Stimulated activated CD4-positive, alpha-beta T cell treated with anti-CD3 and anti-CD28 coated beads, Interleukin-1b, Interleukin-23, amount 100 ng/mL, for 4 hours (primary cell): ENCODE results near the gene PCSK6.
"Not testable (repeated sequence)": the region's sequence is repeated elsewhere in the genome, so short reads cannot be mapped to it uniquely, and the experiment has no call there.

Source experiments
- DNase-seq, 2 donors: peaks; one replicate each; pipeline ENCODE4 v3.0.0-alpha.2; 2020; ENCODE audit warnings: low read depth in 2 of 2

PCSK6 gene

GRCh38 chr15:101431748-101432147 is 57.8 kb downstream of the PCSK6 start:
- no peak for DNase-seq

DNA sequence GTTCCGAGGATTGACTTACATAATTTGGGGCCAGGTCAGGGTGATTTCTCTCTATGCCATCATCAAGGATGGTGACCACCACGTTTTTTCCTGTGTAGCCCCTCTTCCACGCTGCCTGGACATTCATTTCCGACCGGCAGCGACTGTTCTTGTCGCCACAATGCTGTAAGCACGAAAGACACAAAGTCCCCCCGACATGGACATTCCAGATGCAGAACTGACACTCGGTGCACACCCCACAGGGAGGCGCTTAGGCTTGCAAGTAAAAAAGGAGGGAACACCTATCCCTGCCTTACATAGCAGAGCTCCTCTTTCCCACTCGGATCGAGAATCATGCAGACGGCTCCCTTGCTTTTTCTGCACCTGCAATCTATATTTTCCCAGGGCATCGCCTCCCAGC is 58.2 kb downstream of the PCSK6 start:
- no peak for DNase-seq

- no peak for DNase-seq
These were observed 59.9 kb downstream of the PCSK6 start for GRCh38 chr15:101429646-101430045.

GRCh38 chr15:101429191-101429590 is 60.3 kb downstream of the PCSK6 start:
- no peak for DNase-seq

- DNase-seq = no peak
These were observed 60.7 kb downstream of the PCSK6 start for GRCh38 chr15:101428758-101429157.

DNA sequence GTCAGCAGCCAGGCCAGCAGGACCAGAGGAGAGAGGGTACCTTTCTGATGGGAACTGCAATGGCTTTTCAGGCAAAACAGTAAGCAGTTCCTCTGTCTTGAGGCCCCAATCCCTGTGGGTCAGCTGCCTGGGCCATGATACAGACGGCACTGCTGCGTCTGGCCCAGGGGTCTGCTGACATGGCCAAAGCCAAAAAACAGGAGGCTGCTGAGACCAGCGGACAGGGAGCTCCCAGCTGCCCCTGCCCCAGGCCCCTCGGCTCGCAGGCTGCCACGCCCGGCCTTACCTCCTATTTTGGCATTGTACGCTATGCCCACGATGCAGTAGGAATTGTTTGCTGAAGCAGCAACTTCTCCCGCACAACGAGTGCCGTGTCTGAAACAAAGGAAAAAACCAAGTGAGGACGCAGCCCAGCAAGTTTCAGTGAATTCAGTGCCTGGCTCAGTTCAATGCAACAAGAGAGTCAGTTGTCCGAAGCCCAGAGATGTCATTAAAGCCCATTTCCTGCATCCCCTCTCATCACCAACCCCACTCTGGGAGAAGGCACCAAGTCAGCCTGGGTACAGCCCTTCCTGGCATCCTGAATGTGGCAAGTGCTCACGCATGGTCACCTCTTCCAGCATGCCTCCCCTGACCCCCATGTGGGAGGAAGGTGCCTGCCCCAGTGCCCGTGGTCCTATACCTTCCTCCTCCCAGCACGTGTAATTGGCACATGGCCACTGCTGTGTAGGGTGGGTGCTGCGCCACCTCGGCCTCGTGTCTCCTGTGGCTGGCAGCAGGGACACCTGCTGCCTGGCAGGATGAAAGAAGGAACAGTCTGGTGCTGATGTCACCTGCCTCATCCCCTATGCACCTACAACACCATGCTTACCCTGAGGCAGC is 61.7 kb downstream of the PCSK6 start:
- no peak for DNase-seq

- DNase-seq = no peak
These were observed 62.7 kb downstream of the PCSK6 start for GRCh38 chr15:101426761-101427333.

- no peak for DNase-seq
These were observed 63.6 kb downstream of the PCSK6 start for GRCh38 chr15:101425787-101426365.

- no peak for DNase-seq
These were observed 64.5 kb downstream of the PCSK6 start for GRCh38 chr15:101424984-101425383.

DNA sequence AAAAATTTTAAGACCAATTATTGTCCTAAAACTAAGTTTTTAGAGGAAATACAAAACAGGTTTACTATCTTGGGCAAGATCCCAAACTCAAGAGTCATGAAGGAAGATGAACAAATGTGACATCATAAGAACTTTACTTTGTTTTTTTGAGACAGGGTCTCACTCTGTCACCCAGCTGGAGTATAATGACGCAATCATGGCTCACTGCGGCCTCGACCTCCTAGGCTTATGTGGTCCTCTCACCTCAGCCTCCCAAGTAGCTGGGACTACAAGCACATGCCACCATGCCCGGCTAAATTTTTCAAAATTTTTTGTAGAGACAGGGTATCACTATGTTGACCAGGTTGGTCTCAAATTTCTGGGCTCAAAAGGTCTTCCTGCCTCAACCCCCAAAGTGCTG is 69.3 kb downstream of the PCSK6 start:
- no peak for DNase-seq

- not testable (repeated sequence) for DNase-seq
These were observed 73.0 kb downstream of the PCSK6 start for GRCh38 chr15:101416475-101416874.

GRCh38 chr15:101413239-101413638 is 76.3 kb downstream of the PCSK6 start:
- DNase-seq = no peak

DNA sequence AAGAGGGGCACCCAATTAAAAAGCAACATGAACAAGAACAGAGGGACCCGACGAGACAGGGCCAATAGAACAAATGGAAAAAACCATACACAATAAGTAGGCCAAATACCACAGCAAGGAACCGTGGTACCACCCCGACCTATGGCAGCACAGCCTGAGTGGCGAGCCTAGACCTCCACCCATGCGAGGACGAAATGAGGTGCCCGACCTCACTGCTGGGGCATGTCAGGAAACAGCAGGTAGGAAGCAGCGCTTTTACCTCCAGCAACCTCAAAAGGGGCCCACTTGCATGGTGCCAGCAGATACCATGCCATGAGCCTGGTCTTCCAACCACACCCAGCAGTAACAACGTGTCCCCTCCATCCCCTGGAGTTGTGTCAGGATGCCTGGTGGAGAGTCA is 77.9 kb downstream of the PCSK6 start:
- no peak for DNase-seq

GRCh38 chr15:101411085-101411484 is 78.4 kb downstream of the PCSK6 start:
- no peak for DNase-seq

GRCh38 chr15:101410612-101411011 is 78.9 kb downstream of the PCSK6 start:
- DNase-seq = no peak

DNA sequence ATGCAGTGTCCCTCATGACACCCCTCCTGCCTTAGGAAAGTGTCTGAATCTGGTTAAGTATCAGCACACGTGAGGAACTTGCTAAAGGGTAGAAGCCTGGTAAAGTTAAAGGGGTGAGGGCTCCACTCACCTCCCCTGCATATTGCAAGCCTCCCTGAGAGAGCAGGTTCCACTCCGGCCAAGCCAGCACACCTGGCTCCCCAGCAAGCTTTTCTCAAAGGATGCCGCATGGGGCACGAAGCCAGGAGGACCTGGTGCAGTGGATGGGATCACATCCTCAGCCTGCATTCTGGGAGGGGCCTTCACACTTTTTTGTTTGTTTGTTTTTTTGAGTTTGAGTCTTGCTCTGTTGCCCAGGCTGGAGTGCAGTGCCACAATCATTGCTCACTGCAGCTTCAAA is 79.9 kb downstream of the PCSK6 start:
- DNase-seq = no peak

DNA sequence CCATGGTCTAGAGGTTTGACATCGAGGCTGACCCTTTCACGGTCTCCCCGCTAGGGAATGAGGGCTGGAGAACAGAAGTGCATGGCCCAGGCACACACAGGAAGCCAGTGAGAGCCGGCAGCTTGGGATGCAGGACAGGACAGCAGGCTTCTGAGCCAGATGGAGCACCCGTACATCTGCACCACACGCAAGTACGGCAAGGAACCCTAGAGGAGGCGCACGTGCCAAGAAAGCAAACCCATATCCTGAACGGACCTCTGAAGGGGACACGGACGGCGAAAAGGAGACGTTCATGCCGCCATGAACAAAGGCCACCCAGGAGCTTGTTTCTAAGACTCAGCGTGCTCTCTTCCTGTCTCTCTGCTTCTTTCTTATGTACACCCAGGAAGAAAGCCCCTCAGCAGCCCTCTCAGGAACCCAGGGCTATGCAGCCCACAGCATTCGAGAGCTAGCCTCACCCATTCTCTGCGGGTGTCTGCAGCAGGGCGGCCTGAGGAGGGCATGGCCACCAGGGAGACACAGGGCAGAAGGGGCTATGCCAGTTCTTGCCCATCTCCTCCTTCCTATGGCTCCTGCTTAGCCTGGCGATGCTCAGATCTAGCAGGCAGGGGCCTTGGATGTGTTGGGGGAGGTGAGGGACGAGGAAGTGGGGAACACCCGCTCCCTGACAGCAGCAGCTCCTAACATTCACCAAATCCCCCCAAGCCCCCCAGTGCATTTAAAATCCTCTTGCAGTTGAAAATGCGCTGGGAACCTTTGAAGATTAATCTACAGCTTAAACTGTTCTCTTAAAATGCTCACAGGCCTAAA is 81.3 kb downstream of the PCSK6 start:
- no peak for DNase-seq

DNA sequence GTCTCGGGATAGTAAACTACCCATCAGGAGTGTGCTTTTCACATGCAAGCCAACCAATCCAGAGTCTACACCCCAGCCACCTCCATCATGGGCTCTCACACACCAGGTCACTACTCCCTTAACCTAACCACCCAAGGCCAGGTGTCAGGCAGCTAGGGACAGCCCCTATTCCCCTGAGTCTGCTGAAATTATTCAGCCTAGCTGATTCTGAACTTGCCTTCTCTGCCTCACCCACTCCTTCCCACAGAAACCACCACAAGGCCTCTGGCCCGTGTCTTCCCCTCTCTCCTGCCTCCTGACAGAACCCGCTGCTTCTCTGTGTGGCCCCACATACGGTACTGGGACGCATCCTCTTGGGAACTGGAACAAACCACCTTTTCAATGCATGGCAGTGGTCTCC is 82.1 kb downstream of the PCSK6 start:
- no peak for DNase-seq

DNA sequence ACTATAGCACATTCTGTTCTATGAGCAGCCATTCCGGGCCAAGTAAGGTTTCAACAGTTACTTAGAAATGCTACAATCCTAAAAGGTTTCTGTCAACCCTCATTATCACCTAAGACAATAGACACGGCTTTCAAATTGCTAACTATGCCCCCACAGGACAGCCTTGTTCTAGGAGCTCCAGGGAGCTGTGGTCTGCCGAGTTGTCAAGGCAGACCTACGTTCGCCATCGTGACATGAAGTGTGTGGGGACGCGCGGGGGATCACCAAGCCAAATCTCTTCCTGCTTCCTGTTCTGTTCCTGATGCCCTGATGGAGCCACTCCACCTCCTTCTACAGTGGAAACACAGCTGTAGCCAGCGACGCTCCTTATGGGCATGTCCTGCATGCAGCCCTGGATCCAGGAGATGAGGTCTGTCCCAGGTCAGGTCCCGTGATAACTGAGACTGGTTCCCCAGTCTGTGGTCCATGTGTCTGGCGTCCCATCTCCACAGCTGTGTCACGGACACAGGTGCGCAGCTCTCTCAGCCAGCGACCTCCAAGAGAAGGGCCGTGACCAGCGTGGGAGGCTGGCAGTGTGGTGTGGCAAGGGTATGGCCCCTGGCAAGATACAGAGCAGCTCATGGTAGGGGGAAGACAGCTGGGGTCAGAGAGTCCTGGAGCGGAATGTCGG is 82.8 kb downstream of the PCSK6 start:
- DNase-seq = no peak

DNA sequence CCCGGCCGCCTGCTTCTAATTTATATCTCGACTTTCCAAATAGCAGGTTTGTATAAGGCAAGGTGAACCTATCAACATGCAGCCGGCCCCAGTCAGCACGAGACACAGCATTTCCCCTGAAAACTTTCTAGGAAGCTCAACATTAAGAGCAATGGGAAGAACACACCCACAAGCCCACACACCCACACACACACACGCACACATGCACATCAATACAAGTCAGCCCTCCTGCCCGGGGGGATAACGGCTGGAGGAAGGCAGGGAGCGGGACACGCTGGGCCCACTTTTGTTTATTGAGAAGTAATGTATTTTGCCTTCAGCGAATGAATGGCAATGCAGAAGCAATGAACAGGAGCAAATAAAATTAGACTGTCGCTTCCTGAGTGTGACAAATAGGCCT is 83.5 kb downstream of the PCSK6 start:
- DNase-seq = no peak

DNA sequence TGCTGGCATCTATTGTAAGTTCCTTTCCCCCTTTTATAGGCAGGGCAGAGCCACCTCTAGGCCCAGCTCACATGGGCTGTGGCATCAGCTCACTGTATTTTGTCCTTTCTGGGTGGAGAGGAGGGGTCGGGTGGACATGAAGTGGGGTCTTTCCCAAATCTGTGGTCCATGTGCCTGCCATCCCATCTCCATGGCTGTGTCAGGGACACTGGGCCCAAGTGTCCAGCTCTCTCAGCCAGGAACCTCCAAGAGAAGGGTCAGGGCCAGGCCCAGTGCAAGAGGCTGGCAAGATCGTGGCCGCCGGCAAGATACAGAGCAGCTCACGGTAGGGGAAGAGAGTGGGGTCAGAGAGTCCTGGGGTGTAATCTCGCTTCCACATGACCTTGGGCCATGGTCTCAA is 85.3 kb downstream of the PCSK6 start:
- DNase-seq = no peak

DNA sequence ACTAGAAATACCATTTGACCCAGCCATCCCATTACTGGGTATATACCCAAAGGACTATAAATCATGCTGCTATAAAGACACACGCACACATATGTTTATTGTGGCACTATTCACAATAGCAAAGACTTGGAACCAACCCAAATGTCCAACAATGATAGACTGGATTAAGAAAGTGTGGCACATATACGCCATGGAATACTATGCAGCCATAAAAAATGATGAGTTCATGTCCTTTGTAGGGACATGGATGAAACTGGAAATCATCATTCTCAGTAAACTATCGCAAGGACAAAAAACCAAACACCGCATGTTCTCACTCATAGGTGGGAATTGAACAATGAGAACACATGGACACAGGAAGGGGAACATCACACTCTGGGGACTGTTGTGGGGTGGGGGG is 86.6 kb downstream of the PCSK6 start:
- DNase-seq = not testable (repeated sequence)
